DMS153 treated with DMSO at 0.1 percent for 48 hours (cell line): Measurements from ENCODE around the gene NRF1.
"Not testable (repeated sequence)": the region's sequence is repeated elsewhere in the genome, so short reads cannot be mapped to it uniquely, and the experiment has no call there.

ENCODE experiments used
- DNase-seq: peaks from one replicate; lab custom pipeline; 2025; ENCODE audit not compliant: unreplicated experiment; lab: John Stamatoyannopoulos, UW

The NRF1 gene

DNA sequence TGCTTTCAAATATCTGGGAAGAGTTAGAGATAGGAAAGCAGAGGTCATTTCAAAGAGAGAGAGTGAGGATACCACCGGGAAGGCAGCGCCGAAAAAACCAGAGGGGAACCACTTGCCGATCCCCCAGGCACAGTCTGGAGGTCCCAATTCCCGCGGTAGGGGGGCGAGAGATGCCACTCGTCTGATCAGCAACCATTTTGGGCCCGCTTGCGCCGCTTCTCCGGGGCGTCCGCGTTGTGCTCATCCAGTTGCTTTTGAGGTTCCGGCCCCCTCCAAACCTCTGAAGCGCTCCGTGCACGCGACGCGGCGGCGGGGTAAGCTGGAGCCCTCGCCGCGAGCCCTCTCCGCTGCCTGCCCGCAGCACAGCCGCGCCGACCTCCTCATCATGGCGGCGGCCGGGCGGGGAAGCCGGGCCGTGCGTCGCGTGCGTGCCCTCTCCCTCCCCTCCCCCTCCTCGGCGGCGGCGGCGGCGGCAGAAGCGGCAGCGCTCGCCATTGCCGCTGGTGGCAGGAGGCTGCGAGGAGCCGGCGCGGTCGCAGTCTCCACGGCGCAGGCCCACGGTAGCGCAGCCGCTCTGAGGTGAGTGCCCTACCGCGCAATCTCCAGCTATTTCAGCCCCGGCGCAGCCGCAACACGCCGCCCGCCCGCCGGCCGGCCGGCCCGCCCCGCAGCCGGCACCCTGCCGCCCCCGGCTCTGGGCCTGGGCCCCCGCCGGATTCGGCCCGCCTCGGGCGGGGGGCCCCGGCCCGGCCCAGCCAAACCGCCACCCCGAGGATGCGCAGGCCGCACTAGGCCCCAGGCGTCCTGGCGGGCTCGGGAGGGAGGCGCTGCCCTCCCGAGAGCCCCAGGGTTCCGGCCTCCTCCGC, at the start of gene NRF1:
Gene NRF1 (plus strand): TSS at position 475 of the 866 bp plus-strand sequence. CDS start 45,632 bp downstream, outside the sequence.
- DNase-seq = peak; percentile 73

- DNase-seq = not testable (repeated sequence)
Measured at GRCh38 chr7:129566323-129566722, 45.2 kb upstream of the NRF1 start.

DNA sequence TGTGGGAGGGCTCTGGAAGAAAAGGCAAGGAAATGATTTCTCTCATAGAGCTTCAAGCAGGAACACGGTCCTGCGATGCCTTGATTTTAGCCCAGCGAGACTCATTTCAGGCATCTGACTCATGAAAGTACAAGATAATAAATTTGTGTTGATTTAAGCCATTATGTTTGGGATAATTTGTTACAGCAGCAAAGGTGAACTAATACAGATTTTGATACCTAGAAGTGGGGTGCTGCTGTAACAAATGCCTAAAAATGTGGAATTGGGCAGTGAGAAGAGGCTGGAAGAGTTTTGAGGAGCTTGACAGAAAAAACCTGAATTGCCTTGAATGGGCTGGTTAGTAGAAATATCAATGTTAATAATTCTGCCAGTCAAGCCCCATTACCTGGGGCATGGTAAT, 44.1 kb upstream of the NRF1 start:
- DNase-seq = no peak

GRCh38 chr7:129568240-129568639, 43.3 kb upstream of the NRF1 start:
- no peak for DNase-seq

- DNase-seq = no peak
Measured at GRCh38 chr7:129569326-129569725, 42.2 kb upstream of the NRF1 start.

DNA sequence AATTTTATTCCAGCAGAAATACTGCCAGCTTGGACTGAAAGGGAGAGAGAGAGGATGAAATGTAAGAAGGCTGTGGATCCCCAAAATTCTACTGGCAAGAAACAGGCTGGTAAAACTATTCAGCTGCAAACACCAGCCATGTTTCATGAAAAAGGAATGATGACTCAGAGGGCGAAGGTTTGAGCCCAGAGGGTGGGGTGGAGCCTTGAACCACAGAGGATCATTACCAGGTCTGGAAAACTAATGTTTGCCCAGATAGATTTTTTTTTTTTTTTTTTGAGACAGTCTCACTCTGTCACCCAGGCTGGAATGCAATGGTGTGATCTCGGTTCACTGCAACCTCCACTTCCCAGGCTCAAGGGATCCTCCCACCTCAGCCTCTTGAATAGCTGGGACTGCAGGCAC, 41.7 kb upstream of the NRF1 start:
- DNase-seq = no peak

- DNase-seq = no peak
Measured at GRCh38 chr7:129571201-129571600, 40.3 kb upstream of the NRF1 start.

- DNase-seq = no peak
Measured at GRCh38 chr7:129572205-129572604, 39.3 kb upstream of the NRF1 start.

- no peak for DNase-seq
Measured at GRCh38 chr7:129574487-129574886, 37.0 kb upstream of the NRF1 start.

DNA sequence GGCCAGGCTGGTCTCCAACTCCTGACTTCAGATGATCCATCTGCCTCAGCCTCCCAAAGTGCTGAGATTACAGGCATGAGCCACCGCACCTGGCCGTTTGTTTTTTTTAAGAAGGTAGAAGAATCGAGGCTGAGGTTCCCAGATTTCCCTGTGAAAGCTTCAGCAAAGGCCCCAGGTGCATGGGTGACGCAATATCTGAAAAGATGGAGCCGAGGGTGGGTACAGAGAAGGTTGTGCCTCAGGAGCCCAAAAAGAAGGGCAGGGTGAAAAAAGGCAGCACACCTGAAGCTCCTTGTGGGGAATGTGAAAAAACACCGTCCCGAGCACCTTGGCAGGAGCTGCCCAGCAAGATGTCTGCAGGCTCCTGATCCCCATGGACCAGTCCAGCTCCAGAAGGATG, 35.8 kb upstream of the NRF1 start:
- DNase-seq = no peak

DNA sequence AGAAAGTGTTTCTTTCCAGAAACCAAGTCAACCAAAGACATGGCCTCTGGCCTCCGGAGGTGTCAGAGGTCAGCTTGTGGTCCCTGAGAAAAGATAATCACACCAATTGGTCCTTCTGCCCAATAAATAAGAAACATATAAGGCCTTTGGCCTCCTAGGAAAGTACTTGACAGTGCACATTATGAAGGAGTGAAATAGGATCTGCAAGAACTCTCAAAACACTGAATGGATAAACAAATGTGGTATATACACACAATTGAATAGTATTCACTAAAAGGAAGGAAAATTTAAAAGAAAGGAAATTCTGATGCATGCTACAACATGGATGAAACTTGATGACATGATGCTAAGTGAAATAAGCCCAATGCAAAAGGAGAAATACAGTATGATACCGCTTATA, 35.4 kb upstream of the NRF1 start:
- no peak for DNase-seq

DNA sequence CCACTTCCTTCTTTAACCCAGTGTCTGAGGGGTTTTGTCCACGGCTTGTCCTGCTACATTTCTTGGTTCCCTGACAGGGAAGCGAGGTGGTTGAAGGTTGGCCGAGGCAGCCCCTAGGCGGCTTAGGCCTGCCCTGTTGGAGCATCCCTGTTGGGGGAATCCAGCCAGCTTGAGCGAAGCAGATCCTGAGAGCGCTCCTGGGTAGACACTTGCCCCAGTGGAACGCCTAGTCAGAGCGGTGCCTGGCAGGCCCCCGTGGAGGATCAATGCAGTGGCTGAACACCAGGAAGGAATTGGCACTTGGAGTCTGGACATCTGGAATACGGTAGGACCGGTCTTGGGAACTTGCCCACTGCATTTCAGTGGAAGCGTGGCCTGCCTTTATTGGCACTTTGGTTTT, 32.7 kb upstream of the NRF1 start:
- DNase-seq = no peak

- not testable (repeated sequence) for DNase-seq
Measured at GRCh38 chr7:129586179-129586578, 25.3 kb upstream of the NRF1 start.

DNA sequence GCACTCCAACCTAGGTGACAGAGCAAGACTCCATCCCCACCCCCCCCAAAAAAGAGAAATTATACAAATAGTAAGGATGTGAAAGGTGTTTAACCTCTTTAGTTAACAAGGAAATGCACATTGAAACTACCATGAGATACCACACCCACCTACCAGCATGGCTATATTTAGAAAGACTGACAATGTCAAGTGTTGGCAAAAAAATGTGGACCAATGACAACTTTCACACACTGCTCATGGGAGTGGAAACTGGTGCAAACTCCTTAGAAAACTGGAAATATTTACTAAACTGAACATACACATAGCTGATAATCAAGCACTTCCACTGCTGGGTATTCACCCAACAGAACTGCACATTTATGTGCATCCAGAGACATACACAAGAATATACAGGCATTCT, 23.3 kb upstream of the NRF1 start:
- DNase-seq = no peak

GRCh38 chr7:129591868-129592267, 19.7 kb upstream of the NRF1 start:
- no peak for DNase-seq

DNA sequence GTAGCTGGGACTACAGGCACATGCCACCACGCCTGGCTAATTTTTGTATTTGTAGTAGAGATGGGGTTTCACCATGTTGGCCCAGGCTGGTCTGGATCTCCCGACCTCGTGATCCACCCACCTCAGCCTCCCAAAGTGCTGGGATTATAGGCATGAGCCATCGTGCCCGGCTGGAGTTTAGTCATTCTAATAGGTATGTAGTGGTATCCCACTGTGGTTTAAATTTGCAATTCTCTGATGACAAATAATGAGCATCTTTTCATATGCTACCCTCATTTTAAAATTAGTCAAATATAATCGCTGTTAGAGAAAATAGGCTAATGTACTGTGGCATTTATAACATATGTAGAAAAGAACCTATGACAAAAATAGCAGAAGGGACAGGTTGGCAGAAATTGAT, 15.1 kb upstream of the NRF1 start:
- DNase-seq = not testable (repeated sequence)

- no peak for DNase-seq
Measured at GRCh38 chr7:129597672-129598071, 13.8 kb upstream of the NRF1 start.

DNA sequence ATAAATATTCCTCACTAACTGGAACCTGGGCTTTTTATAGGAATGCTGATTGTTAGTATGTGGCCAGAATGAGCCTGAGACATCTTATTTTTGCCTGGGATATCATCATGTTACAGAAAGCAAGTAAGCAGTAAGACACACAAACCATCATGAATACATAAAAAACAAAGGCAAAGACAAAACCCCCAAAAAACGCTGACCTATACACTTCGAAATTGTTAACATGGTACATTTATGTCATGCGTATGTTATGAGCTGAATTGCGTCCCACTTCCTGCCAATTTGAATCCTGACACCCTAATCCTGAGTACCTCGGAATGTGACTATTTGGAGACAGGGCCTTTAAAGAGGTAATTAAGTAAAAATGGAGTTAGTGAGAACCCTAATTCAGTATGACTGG, 12.3 kb upstream of the NRF1 start:
- no peak for DNase-seq

DNA sequence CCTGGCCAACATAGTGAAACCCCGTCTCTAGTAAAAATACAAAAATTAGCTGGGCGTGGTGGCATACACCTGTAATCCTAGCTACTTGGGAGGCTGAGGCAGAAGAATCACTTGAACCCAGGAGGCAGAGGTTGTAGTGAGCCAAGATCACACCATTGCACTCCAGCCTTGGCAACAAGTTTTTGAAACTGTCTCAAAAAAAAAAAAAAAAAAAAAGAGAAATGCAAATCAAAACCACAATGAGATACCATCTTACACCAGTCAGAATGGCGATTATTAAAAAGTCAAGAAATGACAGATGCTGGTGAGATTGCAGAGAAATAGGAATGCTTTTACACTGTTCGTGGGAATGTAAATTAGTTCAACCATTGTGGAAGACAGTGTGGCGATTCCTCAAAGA, 7.9 kb upstream of the NRF1 start:
- DNase-seq = not testable (repeated sequence)

DNA sequence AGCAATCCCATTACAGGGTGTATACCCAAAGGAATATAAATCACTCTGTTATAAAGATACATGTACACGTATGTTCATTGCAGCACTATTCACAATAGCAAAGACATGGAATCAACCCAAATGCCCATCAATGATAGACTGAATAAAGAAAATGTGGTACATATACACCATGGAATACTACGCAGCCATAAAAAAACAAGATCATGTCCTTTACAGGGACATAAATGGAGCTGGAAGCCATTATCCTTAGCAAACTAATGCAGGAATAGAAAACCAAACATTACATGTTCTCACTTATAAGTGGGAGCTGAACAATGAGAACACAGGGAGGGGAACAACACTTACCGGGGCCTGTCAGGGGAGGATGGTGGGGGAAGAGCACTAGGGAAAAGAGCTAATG, 7.5 kb upstream of the NRF1 start:
- not testable (repeated sequence) for DNase-seq

GRCh38 chr7:129604713-129605437, 6.6 kb upstream of the NRF1 start:
- DNase-seq = no peak

DNA sequence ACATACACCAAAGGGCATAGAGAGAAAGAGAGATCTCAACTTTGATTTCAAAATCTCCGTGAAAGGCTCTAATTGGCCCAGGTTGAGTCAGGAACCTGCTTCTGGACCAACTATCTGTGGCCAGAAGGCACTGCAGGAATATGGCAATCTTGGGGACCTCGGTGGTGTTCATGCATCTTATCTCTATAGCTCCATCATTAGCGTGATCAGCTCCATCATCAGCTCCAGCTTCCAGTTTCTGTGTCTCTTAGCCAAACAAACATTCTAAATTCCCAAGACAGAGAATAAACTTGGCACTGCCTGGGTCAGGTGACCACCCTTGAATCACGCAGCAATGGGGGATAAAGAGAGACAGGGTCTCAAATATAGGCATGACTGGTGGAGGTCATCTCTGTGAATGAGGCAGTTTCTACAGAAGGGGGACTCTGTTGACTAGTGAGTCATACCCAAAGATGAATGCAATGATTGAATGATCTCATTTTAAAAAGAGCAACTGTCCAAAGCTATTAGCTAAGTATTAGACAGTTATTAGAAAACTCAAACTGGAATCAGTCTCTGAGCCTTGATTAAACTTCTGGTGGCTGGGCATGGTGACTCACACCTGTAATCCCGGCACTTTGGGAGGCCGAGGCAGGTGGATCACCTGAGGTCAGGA, 5.4 kb upstream of the NRF1 start:
- DNase-seq = no peak
